ENCODE measurements around the gene SLC6A6.
A peak's percentile ranks its signal among the peaks of the same experiment; 100 is the strongest.
"Not testable (repeated sequence)": the region's sequence is repeated elsewhere in the genome, so short reads cannot be mapped to it uniquely, and the experiment has no call there.

Gene SLC6A6

DNA sequence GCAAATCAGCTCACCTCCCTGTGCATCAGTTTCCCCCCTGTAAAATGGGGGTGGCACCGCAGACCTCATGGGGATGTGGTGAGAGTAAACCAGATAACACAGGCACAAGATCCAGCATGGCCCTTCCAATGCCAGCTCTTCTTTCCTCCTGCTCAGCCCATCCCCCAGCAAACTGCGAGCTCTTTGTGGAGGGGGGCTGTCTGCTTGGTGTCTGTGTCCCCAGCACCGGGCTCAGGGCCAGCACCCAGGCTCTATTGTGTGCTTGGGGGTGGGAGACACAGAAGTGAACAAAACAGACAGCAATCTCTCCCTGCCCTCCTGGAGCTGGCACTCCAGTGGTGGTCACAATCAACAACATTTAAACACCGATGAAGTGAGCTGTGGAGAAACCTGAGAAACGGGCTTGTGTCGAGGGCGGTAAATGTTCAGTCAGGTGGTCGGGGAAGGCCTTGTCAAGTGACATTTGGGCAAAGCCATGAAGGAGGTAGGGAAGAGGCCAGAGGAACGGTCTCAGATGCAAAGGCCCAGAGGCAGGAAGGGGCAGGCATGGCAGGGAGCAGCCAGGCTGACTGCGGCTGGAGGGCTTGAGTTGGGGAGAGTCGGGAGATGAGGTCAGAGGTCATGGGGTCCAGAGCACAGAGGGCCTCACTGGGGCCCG, 109.3 kb downstream of the SLC6A6 start:
- peak; percentile 36 for DNase-seq

GRCh38 chr3:14512281-14512941, 110.0 kb downstream of the SLC6A6 start:
- DNase-seq: no peak

- no peak for DNase-seq
These were observed 110.5 kb downstream of the SLC6A6 start for GRCh38 chr3:14512942-14513327.

GRCh38 chr3:14513566-14514322, 111.3 kb downstream of the SLC6A6 start:
- DNase-seq: no peak

- DNase-seq: no peak
These were observed 111.9 kb downstream of the SLC6A6 start for GRCh38 chr3:14514323-14514720.

DNA sequence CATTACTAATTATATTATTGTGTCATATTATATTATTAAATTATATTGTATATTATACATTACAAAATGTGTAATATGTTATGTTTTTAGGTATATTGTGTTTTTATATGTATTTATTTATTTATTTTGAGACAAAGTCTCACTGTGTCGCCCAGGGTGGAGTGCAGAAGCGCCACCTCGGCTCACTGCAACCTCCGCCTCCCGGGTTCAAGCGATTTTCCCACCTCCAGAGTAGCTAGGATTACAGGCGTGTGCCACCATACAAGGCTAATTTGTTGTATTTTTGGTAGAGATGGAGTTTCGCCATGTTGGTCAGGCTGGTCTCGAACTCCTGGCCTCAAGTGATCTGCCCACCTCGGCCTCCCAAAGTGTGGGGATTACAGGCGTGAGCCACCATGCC, 113.1 kb downstream of the SLC6A6 start:
- DNase-seq: not testable (repeated sequence)

GRCh38 chr3:14516738-14517345, 114.4 kb downstream of the SLC6A6 start:
- no peak for DNase-seq

DNA sequence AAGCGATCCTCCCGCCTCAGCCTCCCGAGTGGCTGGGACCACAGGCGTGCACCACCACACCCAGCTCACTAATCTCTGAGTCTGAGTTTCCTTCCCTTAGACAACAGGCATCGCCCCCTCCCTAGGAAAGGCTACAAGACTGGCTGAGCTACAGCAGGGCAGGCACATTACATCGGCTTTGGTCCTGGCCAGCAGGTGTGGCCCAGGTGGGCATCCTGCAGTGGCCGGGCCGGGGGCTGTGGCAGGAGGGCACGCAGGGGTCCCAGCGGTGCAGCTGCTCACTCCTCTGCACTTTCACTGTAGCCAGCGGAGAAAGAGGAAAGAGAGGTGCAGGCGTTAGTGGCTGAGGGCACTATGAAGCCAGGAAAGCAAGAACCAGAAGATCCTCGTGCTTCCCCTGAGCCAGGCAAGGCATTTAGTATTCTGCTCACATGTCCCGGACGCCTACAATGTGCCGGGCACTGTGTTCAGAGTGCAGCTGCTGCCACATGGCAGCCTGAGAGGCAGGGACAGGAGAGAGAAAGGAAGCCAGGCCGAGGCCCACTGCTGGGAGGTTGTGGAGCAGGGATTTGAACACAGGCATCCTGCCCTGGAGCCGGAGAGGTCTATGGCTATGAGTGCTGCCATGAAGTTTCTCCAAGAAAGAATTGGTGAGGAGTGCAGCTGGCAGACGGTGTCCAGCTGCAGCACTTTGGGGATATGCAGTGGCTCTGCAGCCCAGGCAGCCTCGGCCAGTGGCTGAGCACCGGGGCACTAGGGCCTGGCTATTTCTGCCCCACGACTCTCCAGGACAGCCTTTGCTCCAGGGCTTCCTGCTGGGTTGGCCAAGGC, 115.4 kb downstream of the SLC6A6 start:
- no peak for DNase-seq

DNA sequence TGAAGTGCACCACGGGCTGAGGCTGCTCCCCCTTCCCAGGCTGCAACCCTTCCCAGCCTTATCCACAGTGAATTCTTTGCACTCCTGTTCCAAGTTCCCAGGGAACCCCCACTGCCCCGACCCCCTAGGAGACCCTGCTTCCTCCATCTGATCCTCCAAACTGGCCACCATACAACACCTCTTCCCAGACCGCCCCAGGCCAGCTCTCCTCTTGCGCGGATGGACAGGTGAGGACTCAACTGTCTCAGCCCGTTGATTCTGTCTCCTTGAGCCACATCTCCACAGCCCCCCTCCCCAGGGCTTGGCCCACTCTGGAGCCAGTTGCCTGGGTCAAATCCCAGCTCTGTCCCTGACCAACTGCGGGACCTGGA, 116.0 kb downstream of the SLC6A6 start:
- DNase-seq: no peak

DNA sequence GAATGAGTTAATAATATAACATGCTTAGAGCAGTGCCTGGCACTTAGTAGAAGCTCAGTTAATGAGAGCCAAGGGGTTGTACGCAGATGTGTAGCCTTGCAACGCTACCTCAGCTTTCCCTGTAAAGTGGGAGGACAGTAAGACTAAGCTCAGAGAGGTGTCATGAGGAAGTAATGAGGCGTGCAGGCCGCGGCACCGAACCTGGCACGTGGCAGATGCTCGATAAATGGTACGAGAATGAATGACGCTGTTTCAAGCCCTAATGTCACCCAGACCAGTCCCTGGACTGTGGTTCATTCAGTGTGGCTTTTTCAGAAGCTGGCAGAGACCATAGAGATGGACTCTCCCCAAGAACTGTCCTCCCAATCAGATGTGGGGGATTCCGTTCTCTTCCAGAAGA, 116.5 kb downstream of the SLC6A6 start:
- no peak for DNase-seq

GRCh38 chr3:14519406-14519805, 117.0 kb downstream of the SLC6A6 start:
- DNase-seq: no peak

DNA sequence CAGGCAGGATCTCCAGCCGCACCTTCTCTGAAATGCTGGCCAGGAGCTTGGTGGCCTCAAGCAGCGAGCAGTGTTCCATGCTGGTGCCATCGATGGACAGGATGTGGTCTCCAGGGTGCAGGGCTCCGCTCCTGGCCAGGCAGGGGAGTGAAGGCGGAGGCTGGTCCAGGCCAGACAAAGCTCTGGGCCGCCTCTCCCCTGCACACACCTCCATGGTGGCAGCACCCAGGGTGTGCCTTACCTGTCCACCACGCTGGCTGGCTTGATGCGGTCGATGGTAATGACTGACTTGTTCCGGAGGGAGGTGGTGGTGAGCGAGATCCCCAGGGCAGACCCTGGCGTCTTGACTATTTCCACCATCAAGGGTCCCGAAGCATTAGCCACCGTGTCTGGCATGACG, 117.7 kb downstream of the SLC6A6 start:
- DNase-seq: no peak

DNA sequence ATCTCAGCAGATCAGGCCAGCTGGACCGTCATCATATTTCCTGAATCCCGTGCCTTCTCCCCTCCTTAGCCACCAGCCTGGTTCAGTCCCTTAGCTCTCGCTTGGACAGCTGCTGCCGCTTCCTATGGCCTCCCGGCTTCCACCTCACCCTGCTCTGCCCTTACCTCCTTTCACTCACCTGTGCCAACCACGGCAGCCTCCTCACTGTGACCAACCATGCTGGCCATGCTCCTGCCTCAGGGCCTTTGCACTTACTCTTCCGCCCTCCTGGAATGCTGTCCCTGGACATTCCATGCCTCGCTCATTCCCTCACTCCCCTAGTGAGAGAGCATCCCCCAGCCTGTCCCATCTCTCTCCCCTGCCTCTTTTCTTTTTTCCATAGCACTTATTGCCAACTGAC, 118.6 kb downstream of the SLC6A6 start:
- DNase-seq: no peak

GRCh38 chr3:14521611-14522010, 119.2 kb downstream of the SLC6A6 start:
- no peak for DNase-seq

DNA sequence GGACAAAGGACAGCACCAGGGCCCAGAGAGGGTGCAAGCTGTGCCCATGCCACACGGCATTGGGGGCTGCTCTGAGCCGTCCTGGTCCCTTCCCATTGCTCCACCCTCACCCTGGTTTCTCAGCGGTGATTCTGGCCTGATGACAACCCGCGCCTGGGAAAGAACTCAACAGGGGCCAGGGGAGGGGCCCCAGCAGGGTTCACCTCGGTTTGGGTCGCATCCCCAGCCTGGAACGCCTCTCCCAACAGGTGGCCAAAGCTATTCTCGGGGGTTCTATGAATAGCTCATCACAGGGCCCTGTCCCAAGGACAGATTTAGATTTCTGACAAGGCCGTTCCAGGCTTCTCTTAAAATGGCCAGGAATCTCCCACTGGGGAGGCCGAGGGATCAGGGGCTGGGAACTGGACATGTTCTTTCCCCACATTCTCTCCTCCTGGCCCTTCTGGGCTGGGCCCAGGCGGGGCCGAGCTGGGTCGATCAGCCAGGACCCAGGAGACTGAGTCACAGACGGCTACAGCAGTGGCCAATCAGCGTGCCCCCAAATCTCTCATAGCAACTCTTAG, 119.8 kb downstream of the SLC6A6 start:
- DNase-seq: no peak

DNA sequence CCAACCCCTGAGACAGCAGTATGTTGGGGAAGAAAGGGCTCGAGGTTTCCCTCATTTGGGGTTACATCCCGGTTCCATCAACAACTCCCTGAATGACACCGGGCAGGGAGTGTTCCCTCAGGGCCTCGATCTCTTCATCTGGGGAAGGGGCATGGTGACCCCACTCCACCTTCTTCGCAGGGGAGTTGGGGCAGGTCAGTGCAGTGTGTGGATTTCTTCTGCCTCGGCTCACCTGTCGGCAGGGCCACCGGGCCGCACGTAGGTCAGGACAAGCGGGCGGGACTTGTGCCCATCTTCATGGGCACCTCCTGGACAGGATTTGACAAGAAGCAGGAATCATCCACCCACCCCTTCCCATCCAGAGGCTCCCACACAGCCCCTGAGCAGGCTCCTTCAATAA, 120.4 kb downstream of the SLC6A6 start:
- no peak for DNase-seq

DNA sequence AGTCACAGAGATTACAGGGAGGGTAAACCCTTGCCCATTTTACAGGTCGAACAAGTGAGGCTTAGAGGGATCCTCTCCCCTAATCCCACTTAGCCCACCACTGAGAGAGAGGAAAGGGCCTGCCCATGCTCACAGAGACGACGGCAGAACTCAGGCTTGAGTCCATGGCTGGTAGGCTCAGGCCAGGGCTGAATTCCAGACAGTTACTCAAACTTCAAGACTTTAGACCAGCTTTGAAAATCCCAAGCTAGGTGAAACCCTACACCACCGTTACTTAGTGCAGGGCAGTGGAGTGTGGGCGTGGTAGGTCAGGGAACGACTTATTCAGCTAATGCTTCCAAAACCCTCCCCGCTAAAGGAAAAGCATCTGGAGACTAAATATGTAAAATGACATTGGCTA, 121.4 kb downstream of the SLC6A6 start:
- no peak for DNase-seq

- DNase-seq: no peak
These were observed 121.9 kb downstream of the SLC6A6 start for GRCh38 chr3:14524311-14524711.

- DNase-seq: no peak
These were observed 122.7 kb downstream of the SLC6A6 start for GRCh38 chr3:14524920-14525660.

DNA sequence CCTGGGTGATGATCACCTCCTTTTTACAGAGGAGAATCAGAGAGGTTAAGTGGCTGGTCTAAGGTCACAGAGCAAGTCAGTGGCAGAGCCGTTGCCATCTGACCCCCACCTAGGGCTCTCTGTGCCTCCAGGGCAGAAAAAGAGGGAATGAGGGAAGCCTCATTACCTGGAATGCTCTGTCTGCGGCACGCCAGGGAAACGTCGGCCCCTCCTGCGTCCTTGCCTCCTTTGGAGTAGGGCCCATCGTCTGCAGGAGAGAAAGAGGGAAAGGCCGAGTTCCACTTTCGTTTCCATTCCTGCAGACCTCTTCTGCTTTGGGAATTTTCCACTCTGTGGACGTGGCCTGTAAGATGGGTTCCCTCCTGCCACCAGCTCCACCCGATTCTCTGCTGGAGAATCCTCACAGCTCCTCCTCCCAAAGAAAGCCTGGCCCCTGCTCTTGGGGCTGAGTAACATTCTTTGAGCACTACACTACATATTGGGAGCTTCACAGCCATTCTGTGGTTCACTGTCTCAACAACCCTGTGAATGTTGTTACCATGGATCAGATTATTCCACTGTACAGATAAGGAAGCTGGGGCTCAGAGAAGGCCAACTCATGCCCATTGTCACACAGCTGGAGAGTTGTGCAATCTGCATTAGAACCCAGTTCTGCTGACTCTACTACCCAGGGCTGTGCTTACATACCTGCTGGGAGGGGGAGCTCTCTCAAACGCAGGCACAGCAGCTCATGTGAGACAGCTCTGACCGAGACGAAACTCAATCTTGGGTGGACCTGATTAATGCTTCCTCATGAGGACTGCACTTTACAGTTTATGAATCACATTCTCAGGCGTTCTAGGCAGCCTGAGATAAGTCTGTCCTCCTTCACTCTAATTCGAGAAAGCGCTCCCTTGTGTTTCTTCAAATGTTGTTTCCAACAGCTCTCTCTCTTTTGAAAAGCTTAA, 123.6 kb downstream of the SLC6A6 start:
- DNase-seq: no peak

GRCh38 chr3:14528081-14528480, 125.7 kb downstream of the SLC6A6 start:
- DNase-seq: no peak
